HG03460 (cell line): ENCODE measurements around the gene KRTAP5-3.

Experiments
- ATAC-seq: cut with Tn5 transposase; IDR thresholded peaks from one replicate; pipeline ENCODE4 v1.9.1; 2021; ENCODE audit not compliant: unreplicated experiment

KRTAP5-3 gene

GRCh38 chr11:1643146-1643690 lies 35.0 kb upstream of the KRTAP5-3 start:
- no peak for ATAC-seq

DNA sequence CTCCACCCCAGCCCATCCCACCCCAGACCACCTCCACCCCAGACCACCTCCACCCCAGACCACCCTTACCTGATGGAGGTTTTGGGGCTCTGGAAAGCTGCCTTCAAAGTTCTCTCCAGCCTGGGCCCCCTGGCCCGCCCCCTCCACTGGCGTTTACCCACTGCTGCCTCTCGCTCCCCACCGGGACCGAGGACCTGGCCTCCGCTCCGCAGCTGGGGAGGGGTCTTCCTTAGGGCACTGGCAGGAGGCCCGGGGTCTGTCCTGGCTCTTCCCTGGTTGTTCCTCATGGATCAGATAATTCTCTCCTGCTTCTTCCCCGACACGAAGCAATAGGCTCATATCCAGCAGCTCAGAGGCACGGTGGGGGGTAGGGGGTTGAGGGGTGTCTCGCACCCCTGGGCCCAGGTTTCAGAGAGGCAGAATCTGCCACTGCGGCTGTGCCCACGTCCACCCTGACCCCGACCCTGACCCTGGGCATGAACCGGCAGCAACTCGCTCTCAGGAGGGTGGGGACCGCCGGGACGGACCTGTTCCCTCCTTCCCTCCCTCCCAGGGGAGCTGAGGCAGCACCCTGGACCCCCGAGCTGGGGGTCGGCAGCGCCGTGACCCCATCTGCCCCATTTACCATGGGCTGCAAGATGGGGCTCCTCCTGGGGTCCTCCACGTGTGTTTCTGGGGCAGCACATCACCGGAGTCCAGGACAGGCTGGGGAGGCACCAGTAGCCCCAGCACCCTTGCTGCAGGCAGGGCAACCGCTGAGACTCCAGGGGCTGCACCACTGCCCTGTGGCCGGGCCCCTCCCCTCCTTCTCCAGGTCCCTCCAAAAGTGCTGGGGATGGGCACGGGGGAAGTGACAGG lies 34.3 kb upstream of the KRTAP5-3 start:
- no peak for ATAC-seq

DNA sequence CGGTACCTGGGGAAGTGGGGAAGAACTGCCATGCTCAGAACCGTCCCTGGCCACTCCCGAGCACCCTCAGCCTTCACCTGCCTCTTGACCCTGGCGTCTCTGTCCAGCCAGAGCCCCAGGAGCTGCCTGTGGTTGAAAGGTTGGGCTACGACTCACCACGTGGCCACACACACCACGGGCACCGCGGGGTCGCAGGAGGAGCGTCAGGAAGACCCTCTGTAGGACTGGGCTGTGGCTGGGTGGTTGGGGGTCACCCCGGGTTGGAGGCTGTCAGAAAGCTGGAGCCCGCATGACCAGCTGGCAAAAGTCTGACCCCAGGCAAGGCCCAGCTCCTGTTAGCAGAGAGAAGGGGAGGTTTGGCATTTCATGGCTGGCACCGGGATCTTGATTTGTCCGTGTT lies 32.8 kb upstream of the KRTAP5-3 start:
- no peak for ATAC-seq

- no peak for ATAC-seq
These were observed 32.0 kb upstream of the KRTAP5-3 start for GRCh38 chr11:1640076-1640946.

DNA sequence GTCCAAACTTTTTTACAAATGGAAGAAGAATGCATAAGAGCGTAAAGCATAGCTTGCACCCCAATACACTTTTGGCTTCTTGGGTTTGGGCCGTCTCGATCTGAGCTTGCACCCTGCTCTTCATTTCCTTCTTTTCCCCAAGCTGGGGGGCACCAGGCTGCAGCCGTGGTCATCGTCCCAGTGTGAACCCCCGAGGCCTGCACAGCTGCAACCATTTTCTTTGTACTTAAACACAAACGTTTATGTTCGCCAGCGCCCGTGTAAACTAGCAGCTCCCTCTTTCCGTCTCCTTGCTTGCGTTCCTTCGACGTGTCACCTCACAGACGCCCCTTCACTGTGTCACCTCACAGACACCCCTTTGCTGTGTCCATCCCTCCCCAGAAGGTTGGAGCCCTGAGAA lies 31.4 kb upstream of the KRTAP5-3 start:
- ATAC-seq, result no peak

DNA sequence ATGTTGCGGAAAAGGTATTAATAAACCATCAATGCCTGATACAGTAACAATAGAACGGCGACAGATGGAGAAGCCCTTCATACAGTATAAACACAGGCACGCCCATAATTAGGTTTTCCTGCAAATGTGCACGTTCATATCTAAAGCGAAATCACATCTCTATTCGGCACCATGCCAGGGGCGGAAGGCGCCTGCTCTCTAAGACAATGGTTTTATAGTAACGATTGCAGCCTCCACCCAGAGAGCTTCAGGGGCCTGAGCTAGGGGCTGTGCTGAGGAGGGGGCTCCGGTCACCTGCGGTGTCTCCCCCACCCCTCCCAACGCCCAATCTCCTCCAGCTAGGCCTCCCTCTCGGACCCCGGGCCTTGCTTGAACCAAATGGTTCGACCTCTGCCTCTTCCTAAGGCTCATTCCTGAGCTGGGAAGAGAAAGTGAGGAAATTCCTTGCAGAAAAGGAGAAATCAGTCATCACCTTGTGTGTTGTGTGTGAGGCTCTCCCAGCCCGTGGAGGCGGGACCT lies 30.9 kb upstream of the KRTAP5-3 start:
- ATAC-seq, result no peak

DNA sequence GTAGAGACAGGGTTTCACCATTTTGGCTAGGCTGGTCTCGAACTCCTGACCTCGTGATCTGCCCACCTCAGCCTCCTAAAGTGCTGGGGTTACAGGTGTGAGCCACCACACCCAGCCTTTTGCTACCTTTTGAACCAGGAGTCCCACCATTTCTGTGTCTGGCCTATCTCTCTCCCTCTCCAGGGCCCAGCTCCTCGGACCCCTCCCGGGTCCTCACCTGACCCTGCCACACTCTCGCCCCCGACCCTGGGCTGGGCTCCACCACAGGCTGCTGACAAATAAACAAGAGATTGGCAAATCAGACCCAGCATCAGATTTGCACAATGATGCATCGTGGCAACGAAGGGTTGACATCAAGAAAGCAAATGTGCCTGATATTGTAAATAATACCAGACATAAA lies 30.1 kb upstream of the KRTAP5-3 start:
- no peak for ATAC-seq

GRCh38 chr11:1637628-1638027 lies 29.4 kb upstream of the KRTAP5-3 start:
- no peak for ATAC-seq

GRCh38 chr11:1636291-1636950 lies 28.2 kb upstream of the KRTAP5-3 start:
- ATAC-seq, result no peak

DNA sequence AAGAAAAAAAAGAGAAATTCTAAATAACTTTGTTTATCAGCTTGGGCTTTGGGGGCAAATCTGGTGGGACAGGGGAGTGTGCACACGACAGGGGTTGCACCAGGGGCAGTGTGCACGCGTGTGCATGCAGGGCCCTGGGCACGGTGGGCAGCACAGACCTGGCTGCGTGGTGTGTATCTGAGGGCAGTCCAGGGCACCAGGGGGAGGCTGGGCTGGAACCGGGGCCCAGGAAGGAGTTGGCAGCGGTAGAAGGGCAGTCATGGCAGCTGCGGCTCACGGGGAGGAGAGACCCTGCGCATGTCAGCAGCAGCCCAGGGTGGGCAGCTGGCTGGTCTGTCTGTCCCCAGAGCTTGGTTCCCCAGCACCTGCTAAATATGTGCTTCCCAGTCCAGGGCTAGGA lies 25.6 kb upstream of the KRTAP5-3 start:
- ATAC-seq, result no peak

GRCh38 chr11:1632053-1632714 lies 23.9 kb upstream of the KRTAP5-3 start:
- ATAC-seq, result no peak

GRCh38 chr11:1631066-1631568 lies 22.9 kb upstream of the KRTAP5-3 start:
- ATAC-seq, result no peak

- no peak for ATAC-seq
These were observed 22.0 kb upstream of the KRTAP5-3 start for GRCh38 chr11:1630271-1630670.

DNA sequence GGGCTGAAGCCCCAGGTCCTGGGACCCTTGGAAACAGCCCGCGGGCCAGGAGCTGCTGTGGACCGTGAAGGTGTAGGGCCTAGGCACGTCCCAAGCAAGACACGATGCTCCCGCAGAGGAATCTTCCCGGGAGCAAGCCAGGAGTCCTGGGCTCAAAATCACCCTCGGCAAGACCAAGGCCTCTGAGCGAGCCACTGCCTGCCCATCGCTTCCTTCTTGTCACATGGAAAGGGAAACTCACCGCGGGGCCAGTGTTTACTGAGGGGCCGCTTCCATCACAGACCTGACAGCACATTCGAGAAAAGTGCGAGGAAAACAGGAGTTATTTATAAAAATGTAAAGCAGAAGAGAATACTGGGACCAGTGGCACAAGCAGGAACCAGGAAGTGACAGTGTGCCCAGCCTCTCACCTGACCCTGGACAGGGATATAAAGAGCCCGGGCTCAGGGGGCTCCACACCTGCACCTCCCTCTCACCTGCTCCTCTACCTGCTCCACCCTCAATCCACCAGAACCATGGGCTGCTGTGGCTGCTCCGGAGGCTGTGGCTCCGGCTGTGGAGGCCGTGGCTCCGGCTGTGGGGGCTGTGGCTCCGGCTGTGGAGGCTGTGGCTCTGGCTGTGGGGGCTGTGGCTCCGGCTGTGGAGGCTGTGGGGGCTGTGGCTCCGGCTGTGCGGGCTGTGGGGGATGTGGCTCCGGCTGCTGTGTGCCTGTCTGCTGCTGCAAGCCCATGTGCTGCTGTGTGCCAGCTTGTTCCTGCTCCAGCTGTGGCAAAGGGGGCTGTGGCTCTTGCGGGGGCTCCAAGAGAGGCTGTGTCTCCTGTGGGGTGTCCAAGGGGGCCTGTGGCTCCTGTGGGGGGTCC lies 21.3 kb upstream of the KRTAP5-3 start, which contains the start of gene KRTAP5-5:
Gene KRTAP5-5, plus strand, starts transcription at position 450 of the 860 bp plus-strand sequence. Its CDS starts 66 bp downstream, at position 516.
- ATAC-seq, result no peak

DNA sequence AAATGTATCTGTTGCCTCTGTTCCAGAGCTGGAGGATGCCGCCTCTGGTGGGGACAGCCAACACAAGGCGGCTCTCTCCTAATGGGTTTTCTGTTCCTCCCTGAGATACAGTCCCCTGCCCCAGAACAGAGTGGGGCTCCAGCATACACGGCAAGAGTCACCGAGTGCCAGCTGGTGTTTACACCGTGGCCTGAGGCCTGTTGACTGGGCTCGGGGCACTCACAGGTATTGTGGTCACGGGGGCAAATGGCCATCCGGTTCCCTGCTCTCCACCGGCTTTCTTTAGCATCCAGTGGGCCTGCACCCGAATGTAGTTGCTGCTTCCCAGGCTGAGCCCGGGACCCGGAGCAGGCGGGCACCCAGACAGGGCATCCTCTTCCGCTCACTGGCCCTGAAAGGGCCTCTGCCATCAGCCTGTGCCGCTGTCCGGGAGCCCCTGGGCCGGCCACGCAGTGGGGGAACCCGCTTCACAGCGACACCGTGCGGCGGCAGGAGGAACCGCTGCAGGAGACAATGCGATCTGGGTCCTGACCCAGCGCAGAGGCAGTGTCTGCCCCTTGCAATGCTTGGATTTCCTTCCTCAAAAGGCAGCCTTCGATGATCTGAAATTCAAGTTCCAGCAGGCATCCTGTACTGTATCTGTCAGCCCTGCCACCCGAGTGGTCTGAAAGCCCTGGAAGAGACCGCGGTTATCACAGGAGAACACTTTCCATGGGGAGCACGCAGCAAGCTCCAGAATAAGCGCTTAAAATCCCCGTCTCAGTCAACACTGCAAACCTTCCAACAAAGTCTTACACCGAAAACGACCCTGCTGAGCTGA lies 20.5 kb upstream of the KRTAP5-3 start:
- ATAC-seq, result no peak

- ATAC-seq, result no peak
These were observed 17.3 kb upstream of the KRTAP5-3 start for GRCh38 chr11:1625541-1625940.

- no peak for ATAC-seq
These were observed 16.4 kb upstream of the KRTAP5-3 start for GRCh38 chr11:1624621-1625020.

DNA sequence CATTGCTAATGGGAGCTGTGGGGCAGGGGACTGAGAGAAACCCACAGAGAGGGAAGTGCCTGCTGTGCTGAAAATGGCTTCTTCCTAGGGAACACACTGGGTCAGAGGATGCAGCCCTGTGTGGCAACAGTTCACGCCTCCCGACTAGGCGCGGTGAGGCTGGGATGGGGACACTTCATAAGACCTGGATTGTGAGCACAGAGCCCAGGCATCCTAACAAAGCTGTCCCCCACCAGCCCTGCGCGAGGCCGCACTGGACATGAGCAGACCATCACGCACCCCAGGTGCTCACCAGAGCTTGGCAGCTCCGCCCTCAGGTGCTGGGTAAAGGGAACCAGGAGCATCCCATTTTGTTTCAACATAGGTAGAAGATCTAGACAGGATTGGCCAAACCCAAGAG lies 15.5 kb upstream of the KRTAP5-3 start:
- no peak for ATAC-seq
